ENCODE data around the gene SLCO4A1. TPM values are rescaled to one million over a fixed set of nuclear protein-coding genes. Genes with fewer than 3 reads are reported as not detected.

Gene SLCO4A1
- total RNA-seq, 1 donor from 2014 or later, result 31.1 TPM

- DNase-seq (ENCODE audit: low spot score) (no peak), ATAC-seq (no peak)
- intact Hi-C loops (cut with DNase I), result no loop called here
These were observed 72.9 kb downstream of the SLCO4A1 start for GRCh38 chr20:62715201-62715600.

- intact Hi-C loops (cut with DNase I), result no loop called here
- ATAC-seq (no peak), DNase-seq (ENCODE audit: low spot score) (no peak)
These were observed 74.1 kb downstream of the SLCO4A1 start for GRCh38 chr20:62716198-62716940.

DNA sequence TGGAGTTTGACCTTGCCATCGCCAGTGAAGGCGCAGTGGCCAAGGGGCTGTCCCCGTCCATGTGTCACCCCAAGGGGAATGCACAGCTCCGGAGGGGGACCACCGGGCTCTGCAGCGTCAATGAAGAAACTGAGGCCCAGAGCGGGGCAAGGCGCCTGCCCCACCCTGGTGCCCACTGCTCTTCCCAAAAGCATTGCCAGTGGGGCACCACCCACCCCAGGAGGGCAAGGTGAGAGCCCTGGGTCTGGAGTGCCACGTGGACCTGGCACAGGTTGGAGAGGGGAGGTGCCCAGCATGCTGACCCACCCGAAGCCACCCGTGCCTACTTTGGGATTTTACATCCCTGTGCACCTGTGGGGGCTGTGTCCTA, 74.6 kb downstream of the SLCO4A1 start:
- DNase-seq (ENCODE audit: low spot score), result no peak
- ATAC-seq, result no peak
- intact Hi-C loops (cut with DNase I), result no loop called here

GRCh38 chr20:62717933-62718332, 75.6 kb downstream of the SLCO4A1 start:
- no peak for ATAC-seq

GRCh38 chr20:62718546-62718945, 76.2 kb downstream of the SLCO4A1 start:
- intact Hi-C loops (cut with DNase I), result no loop called here
- no peak for DNase-seq (ENCODE audit: low spot score)
- ATAC-seq, result no peak

More at GRCh38 chr20:62717933-62718332, 75.6 kb downstream of the SLCO4A1 start:
- no peak for DNase-seq (ENCODE audit: low spot score)
- intact Hi-C loops (cut with DNase I), result no loop called here

DNA sequence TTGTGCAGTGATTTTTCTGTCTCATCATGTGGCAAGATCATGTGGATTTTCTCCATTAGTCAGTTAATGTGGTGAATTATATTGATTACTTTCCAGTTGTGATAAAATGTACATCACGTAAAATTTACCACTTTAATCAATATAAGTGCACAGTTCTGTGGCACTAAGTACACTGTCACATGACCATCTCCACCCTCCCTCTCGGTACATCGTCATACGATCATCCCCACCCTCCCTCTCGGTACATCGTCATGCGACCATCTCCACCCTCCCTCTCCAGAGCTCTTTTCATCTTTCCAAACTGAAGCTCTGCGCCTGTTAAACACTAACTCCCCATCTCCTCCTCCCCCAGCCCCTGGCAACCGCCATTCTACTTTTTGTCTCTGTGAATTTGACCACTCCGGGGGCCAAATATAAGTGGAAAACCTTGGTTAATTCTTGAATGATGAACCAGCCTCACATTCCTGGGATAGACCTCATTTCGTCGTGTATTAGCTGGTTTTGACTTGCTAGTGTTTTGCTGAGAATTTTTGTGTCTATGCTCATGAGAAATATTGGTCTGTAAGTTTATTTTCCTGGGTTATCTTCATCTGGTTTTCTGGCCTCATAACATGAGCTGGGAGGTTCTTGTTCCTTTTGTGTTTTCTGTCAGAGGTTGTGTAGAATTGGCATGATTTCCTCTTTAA, 77.1 kb downstream of the SLCO4A1 start:
- intact Hi-C loops (cut with DNase I), result no loop called here
- ATAC-seq, result no peak
- DNase-seq (ENCODE audit: low spot score), result no peak

Other genes starting within 250 kb of the SLCO4A1 start
- 4.5 TPM for gene CABLES2, start 235.2 kb upstream of the SLCO4A1 start, total RNA-seq
- not detected for gene RBBP8NL, start 215.0 kb upstream of the SLCO4A1 start, total RNA-seq
- gene GATA5, start 166.5 kb upstream of the SLCO4A1 start, total RNA-seq, result 0.22 TPM
- 0.09 TPM for gene NTSR1, start 66.3 kb downstream of the SLCO4A1 start, total RNA-seq
- gene MRGBP, start 154.0 kb downstream of the SLCO4A1 start, total RNA-seq, result 10.4 TPM
- 52.7 TPM for gene OGFR, start 162.3 kb downstream of the SLCO4A1 start, total RNA-seq
- gene COL9A3, start 174.5 kb downstream of the SLCO4A1 start, total RNA-seq, result 69.6 TPM
- gene TCFL5, start 219.3 kb downstream of the SLCO4A1 start, total RNA-seq, result 14.6 TPM